ENCODE measurements around the gene ARL6IP4. TPM values are rescaled to one million over a fixed set of nuclear protein-coding genes. Genes with fewer than 3 reads are reported as not detected.
A peak's percentile ranks its signal among the peaks of the same experiment; 100 is the strongest.
"Not testable (repeated sequence)": the region's sequence is repeated elsewhere in the genome, so short reads cannot be mapped to it uniquely, and the experiment has no call there.

ARL6IP4 gene
- total RNA-seq, result 158 TPM
- long read RNA-seq, transcript ARL6IP4-210 (6 exons, 1,491 nt), result minor isoform, 15 of 151 reads
- long read RNA-seq, transcript ARL6IP4-220 (6 exons, 1,591 nt), result major isoform, 17 of 151 reads
- long read RNA-seq, transcript ARL6IP4-201 (6 exons, 1,644 nt), result minor isoform, 11 of 151 reads
- long read RNA-seq, transcript ARL6IP4-208 (6 exons, 796 nt), result minor isoform, 14 of 151 reads
- long read RNA-seq, partial matches to known transcripts, result 28 of 151 reads
- long read RNA-seq, other reads (novel, unspliced or antisense), result 63 of 151 reads

- ATAC-seq, result peak; percentile 76
- DNase-seq (ENCODE audit: missing footprints), result peak; percentile 88
- intact Hi-C loops (cut with DNase I), result loop anchor here (5.0 kb wide), 2 partner anchors 172 to 257 kb away; partner anchors contain the start of gene PITPNM2
Measured at GRCh38 chr12:122980183-122981035, at the start of gene ARL6IP4. ARL6IP4 (plus strand) TSS chr12:122980681; CDS start chr12:122981140, 459 bp downstream.

DNA sequence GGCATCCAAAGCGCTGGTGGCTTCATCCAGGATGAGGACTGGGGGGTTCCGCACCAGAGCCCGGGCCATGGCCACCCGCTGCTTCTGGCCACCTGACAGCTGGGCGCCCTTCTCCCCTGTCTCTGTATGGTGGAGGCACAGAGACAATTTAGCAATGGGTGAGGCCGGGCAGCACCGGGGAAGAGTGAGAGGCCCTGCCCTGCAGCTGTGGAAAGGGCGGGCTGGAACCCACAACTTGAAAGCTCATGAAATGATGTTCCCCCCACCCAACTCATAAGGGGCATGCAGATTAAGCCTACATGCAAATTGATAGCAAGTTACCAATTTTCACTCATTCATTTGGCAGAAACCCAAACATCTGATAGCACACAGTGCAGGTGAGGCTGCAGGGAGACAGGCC lies 48.3 kb upstream of the ARL6IP4 start:
- ATAC-seq (no peak), DNase-seq (ENCODE audit: missing footprints) (no peak)
- intact Hi-C loops (cut with DNase I), result no loop called here

DNA sequence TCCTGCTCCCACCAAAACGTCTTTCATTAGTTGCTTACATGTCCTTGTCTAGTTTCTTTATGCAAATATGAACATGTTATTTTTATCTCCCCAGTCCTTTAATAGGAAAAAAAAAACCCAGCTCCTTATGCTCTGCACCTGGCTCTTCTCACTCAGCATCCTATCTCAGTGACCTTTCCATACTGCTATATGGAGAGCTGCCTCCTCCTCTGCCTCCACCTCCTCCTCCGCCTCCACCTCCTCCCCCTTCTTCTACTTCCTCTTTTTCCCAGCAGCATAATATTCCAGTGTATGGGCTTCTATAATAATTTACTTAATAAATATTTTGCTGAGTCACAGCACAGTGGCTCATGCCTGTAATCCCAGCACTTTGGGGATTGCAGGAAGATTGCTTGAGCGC lies 45.8 kb upstream of the ARL6IP4 start:
- intact Hi-C loops (cut with DNase I), result no loop called here

DNA sequence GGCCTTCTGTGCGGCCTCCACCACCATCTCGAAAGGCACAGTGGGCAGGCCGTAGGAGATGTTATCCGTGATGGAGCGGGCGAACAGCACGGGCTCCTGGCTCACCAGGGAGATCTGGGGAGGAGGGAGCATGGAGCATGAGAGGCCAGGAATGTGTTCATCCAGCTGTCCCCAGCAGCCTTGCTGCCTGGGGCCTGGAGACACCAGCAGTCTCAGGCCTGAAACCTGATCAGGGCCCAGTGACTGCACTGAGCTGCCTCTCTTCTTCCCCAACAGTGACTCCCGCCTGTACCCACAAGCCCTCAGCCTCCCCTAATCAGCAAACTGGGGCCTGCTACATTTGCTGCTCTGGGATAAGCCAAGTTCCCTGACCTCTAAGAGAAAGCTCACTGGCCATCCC lies 45.2 kb upstream of the ARL6IP4 start:
- ATAC-seq (no peak), DNase-seq (ENCODE audit: missing footprints) (peak; percentile 42)
- intact Hi-C loops (cut with DNase I), result no loop called here

More for the DNA sequence above, 45.8 kb upstream of the ARL6IP4 start:
- DNase-seq (ENCODE audit: missing footprints), result no peak
- no peak for ATAC-seq

DNA sequence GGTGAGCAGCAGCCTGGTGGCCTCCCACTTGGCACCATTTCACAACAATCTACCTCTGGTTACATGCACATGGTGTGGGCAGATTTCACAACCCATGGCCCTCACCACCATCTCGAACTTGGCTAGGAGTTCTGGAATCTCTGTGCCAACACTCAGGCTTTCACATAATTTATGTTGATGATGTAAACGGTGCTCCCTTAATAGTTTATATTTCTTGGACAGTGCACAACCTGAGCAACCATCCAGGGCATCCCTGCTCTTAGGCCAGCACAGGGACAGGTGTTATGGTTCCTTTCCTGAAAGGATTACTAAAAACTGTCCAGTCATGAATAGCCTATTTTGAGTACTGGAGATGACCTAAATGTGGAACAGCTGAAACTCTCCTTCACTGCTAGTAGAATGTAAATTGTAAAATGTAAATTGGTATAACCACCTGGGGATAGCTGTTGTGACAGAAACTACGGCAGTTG lies 42.8 kb upstream of the ARL6IP4 start:
- intact Hi-C loops (cut with DNase I), result no loop called here
- DNase-seq (ENCODE audit: missing footprints), result no peak
- ATAC-seq, result no peak

DNA sequence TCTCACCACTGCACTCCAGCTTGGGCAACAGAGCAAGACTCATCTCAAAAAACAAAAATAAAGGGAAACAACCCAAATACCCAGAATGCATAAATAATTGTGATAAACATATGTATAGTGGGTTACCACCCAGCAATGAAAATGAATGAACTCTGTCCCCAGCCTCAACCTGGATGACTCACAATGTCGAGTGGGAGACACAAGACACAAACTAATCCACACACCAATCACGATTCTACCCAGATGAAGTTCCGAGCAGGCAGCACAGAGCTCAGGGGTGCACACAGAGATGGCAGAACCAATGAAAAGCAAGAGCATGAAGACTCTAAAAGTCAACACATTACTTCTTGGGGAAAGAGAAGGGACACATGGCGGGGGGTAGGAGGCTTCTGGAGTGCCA lies 41.4 kb upstream of the ARL6IP4 start:
- intact Hi-C loops (cut with DNase I), result no loop called here
- ATAC-seq, result no peak
- no peak for DNase-seq (ENCODE audit: missing footprints)

DNA sequence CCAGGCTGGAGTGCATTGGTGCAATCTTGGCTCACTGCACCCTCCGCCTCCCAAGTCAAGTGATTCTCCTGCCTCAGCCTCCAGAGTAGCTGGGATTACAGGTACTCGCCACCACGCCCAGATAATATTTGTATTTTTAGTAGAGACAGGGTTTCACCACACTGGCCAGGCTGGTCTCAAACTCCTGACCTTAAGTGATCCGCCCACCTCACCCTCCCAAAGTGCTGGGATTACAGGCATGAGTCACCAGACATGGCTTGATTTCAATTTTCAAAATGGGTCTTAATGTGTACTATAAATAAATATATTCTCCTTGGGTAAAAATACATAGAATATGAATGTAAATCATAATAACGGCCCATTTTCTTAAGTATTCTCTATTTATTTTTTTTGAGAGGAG lies 39.1 kb upstream of the ARL6IP4 start:
- not testable (repeated sequence) for DNase-seq (ENCODE audit: missing footprints); ATAC-seq
- intact Hi-C loops (cut with DNase I), result loop anchor here (5.0 kb wide), 1 partner anchor 44 kb away; the partner anchor contains the start of gene VPS37B

DNA sequence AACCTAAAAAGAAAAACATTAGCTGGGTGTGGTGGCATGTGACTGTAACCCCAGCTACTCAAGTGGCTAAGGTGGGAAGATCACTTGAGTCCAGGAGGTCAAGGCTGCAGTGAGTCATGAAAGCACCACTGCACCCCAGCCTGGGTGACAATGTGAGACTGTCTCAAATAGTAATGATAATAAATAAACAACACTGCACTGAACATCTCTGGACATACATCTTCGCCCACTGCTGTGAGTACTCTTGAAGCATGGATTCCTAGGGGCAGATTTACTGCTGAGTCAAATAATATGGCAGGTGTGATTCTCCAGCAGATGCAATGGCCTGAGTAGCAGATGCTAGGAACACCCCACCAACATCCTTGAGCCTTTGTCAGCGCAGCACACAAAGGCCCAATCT lies 37.8 kb upstream of the ARL6IP4 start:
- intact Hi-C loops (cut with DNase I), result loop anchor here (5.0 kb wide), 1 partner anchor 45 kb away; the partner anchor contains the start of gene VPS37B
- DNase-seq (ENCODE audit: missing footprints) (peak; percentile 1), ATAC-seq (no peak)

GRCh38 chr12:122943196-122943595 lies 37.3 kb upstream of the ARL6IP4 start:
- DNase-seq (ENCODE audit: missing footprints), result peak; percentile 51
- intact Hi-C loops (cut with DNase I), result loop anchor here (5.0 kb wide), 1 partner anchor 46 kb away; the partner anchor contains the start of gene VPS37B
- no peak for ATAC-seq

- ATAC-seq, result no peak
- intact Hi-C loops (cut with DNase I), result loop anchor here (5.0 kb wide), 1 partner anchor 48 kb away; the partner anchor contains the start of gene VPS37B
Measured at GRCh38 chr12:122944605-122945592, 35.6 kb upstream of the ARL6IP4 start.

GRCh38 chr12:122946690-122947341 lies 33.7 kb upstream of the ARL6IP4 start:
- intact Hi-C loops (cut with DNase I), result no loop called here
- DNase-seq (ENCODE audit: missing footprints), result peak; percentile 87

More at GRCh38 chr12:122944605-122945592, 35.6 kb upstream of the ARL6IP4 start:
- DNase-seq (ENCODE audit: missing footprints), result peak; percentile 35

GRCh38 chr12:122947352-122947792 lies 33.1 kb upstream of the ARL6IP4 start:
- DNase-seq (ENCODE audit: missing footprints), result peak; percentile 81
- intact Hi-C loops (cut with DNase I), result no loop called here
- ATAC-seq, result peak; percentile 11

More at GRCh38 chr12:122946690-122947341, 33.7 kb upstream of the ARL6IP4 start:
- peak; percentile 47 for ATAC-seq

- ATAC-seq (no peak), DNase-seq (ENCODE audit: missing footprints) (peak; percentile 43)
- intact Hi-C loops (cut with DNase I), result no loop called here
Measured at GRCh38 chr12:122948605-122949004, 31.9 kb upstream of the ARL6IP4 start.

- intact Hi-C loops (cut with DNase I), result no loop called here
- DNase-seq (ENCODE audit: missing footprints), result peak; percentile 42
Measured at GRCh38 chr12:122949405-122949804, 31.1 kb upstream of the ARL6IP4 start.

DNA sequence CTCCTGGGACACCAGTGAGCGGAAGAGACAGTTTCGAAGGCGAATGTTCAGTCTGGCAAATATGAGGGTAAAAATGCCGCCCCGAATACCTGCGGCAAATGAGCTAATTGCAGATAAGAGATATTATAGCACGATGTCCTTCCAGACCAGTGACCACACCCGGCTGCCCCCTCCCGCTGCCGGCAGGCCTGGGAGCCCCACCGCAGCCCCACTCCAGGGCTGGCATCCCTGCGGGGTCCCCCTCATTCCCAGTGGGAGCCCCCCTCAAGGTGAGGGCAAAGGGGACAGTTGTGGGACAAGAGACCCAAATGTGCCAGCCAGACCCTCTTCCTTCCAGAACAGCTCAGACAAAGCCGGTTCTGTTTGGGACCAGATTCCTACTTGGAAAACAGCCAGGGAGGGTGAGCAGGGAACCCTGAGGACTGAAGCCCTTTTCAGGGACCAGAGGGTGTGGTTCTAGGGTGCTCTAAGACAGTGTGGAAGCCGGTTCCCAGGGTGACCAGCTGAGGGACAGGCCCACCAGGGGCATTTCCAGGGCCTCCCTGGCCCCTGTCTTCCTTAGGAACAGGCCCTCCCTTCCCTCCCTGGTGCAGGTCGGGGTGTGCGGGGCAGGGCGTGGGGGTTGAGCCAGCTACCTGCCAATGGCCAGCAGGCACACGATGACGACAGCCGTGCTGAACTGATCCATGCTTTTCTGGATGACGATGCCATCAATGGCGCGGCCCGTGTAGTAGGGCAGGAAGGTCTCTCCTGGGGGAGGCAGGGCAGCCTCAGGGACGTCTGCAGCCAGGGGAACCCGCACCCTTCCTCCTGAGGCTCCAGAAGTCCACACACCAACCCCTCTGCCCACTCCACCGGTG lies 30.4 kb upstream of the ARL6IP4 start:
- intact Hi-C loops (cut with DNase I), result no loop called here
- ATAC-seq (no peak), DNase-seq (ENCODE audit: missing footprints) (peak; percentile 33)

More at GRCh38 chr12:122949405-122949804, 31.1 kb upstream of the ARL6IP4 start:
- ATAC-seq, result no peak

GRCh38 chr12:122951406-122951805 lies 29.1 kb upstream of the ARL6IP4 start:
- DNase-seq (ENCODE audit: missing footprints) (peak; percentile 5), ATAC-seq (no peak)
- intact Hi-C loops (cut with DNase I), result no loop called here

Data from Right ventricle myocardium inferior (tissue), 1 donor.